ENCODE results near the gene INPP5J. TPM values are rescaled to one million over a fixed set of nuclear protein-coding genes. Genes with fewer than 3 reads are reported as not detected.
"Not testable (repeated sequence)": the region's sequence is repeated elsewhere in the genome, so short reads cannot be mapped to it uniquely, and the experiment has no call there.

Gene INPP5J
- total and polyA plus RNA-seq, 9 donors, result 0.63 to 3.1 (median 1.1) TPM

GRCh38 chr22:31161386-31161785 lies 38.6 kb downstream of the INPP5J start:
- peak overlapping the region; percentile 93 for H3K4me3 ChIP-seq
- no peaks in the 10 kb centered on the region for H3K9me3 ChIP-seq
- no peak overlapping the region for H3K27ac ChIP-seq
- no peak for DNase-seq
- intact Hi-C loops (cut with DNase I), result no loop called here
- H3K36me3 ChIP-seq, result no peaks in the 10 kb centered on the region
- no peaks in the 10 kb centered on the region for H3K27me3 ChIP-seq
- TF ChIP-seq POLR2A (IDR thresholded peaks at IDR 0.05) (no peak), EP300 (IDR thresholded peaks at IDR 0.05) (no peak), CTCF (IDR thresholded peaks at IDR 0.05) (no peak)
- H3K4me1 ChIP-seq (ENCODE audit: insufficient read depth), result peaks cover 3% of the 10 kb centered on the region

- Histone ChIP-seq H3K9me3 (no peaks in the 10 kb centered on the region), H3K36me3 (no peaks in the 10 kb centered on the region), H3K27me3 (no peaks in the 10 kb centered on the region), H3K4me3 (no peak overlapping the region), H3K27ac (no peak overlapping the region), H3K4me1 (ENCODE audit: insufficient read depth) (peaks cover 3% of the 10 kb centered on the region)
- WGBS, 3 donors, result 40 to 46% (median 40%) methylated on average over 5 of the region's 5 CpGs
- DNase-seq, result no peak
- intact Hi-C loops (cut with DNase I), result no loop called here
- TF ChIP-seq CTCF (IDR thresholded peaks at IDR 0.05), result no peak
- no peak for TF ChIP-seq POLR2A (IDR thresholded peaks at IDR 0.05)
- TF ChIP-seq EP300 (IDR thresholded peaks at IDR 0.05), result no peak
These were observed 39.4 kb downstream of the INPP5J start for GRCh38 chr22:31162015-31162765.

GRCh38 chr22:31170971-31171370 lies 48.2 kb downstream of the INPP5J start:
- H3K36me3 ChIP-seq, result no peaks in the 10 kb centered on the region
- intact Hi-C loops (cut with DNase I), result no loop called here
- no peaks in the 10 kb centered on the region for H3K9me3 ChIP-seq
- no peak overlapping the region for H3K27ac ChIP-seq
- DNase-seq, result no peak
- WGBS, 3 donors, result 96 to 99% (median 98%) methylated on average over 4 of the region's 4 CpGs
- peaks cover 7% of the 10 kb centered on the region for H3K4me1 ChIP-seq (ENCODE audit: insufficient read depth)
- TF ChIP-seq EP300 (IDR thresholded peaks at IDR 0.05), result no peak
- no peak for TF ChIP-seq CTCF (IDR thresholded peaks at IDR 0.05)
- TF ChIP-seq POLR2A (IDR thresholded peaks at IDR 0.05), result no peak
- H3K4me3 ChIP-seq, result no peak overlapping the region
- no peaks in the 10 kb centered on the region for H3K27me3 ChIP-seq

DNA sequence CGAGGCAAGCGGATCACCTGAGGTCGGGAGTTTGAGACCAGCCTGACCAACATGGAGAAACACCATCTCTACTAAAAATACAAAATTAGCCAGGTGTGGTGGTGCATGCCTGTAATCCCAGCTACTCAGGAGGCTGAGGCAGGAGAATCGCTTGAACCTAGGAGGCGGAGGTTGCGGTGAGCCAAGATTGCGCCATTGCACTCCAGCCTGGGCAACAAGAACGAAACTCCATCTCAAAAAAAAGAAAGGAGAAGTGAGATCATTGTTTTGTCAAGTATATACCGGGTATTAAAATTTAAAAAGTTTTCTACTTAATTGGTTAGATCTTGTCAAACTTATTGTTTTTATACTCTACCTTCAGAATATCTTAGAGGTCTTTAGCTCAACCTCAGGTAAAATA lies 49.0 kb downstream of the INPP5J start:
- 92 to 96% (median 95%) methylated on average over 9 of the region's 9 CpGs for WGBS, 3 donors
- H3K4me1 ChIP-seq (ENCODE audit: insufficient read depth); H3K4me3 ChIP-seq; H3K27me3 ChIP-seq; intact Hi-C loops (cut with DNase I); H3K9me3 ChIP-seq; H3K36me3 ChIP-seq; DNase-seq; H3K27ac ChIP-seq: not testable (repeated sequence)

GRCh38 chr22:31173386-31174145 lies 50.8 kb downstream of the INPP5J start:
- Histone ChIP-seq H3K9me3 (no peaks in the 10 kb centered on the region), H3K36me3 (no peaks in the 10 kb centered on the region), H3K4me1 (ENCODE audit: insufficient read depth) (peaks cover 7% of the 10 kb centered on the region), H3K4me3 (no peak overlapping the region), H3K27me3 (no peaks in the 10 kb centered on the region), H3K27ac (no peak overlapping the region)
- no peak for DNase-seq
- intact Hi-C loops (cut with DNase I), result no loop called here
- TF ChIP-seq POLR2A (IDR thresholded peaks at IDR 0.05), result no peak
- WGBS, 3 donors, result 65 to 70% (median 65%) methylated on average over 5 of the region's 5 CpGs

Measured in ovary (tissue), 9 donors.